Measurements from ENCODE around the gene ARMC12. TPM values are rescaled to one million over a fixed set of nuclear protein-coding genes. Genes with fewer than 3 reads are reported as not detected.
A peak's percentile ranks its signal among the peaks of the same experiment; 100 is the strongest.

Gene ARMC12
- total and polyA plus RNA-seq, 10 of the 15 experiments (the other 5 are each of a cell fraction or from before 2014, with no cell fraction given), result 0.10 to 1.6 (median 0.62) TPM

GRCh38 chr6:35719830-35720733 is 16.8 kb upstream of the ARMC12 start (continued):
- TF ChIP-seq RELB (IDR thresholded peaks at IDR 0.05; ENCODE audit: low read depth) (peak; percentile 97), RAD51 (IDR thresholded peaks at IDR 0.05) (no peak), RUNX3 (IDR thresholded peaks at IDR 0.05; ENCODE audit: low read length) (peak; percentile 60; the same call in 1 of the 2 replicates), HDAC2 (IDR thresholded peaks at IDR 0.05) (no peak), LARP7 (IDR thresholded peaks at IDR 0.05) (peak; percentile 79; the same call in 1 of the 2 replicates), SPI1 (IDR thresholded peaks at IDR 0.05; ENCODE audit: borderline replicate concordance, insufficient read depth, low read depth, low read length) (peak; percentile 99), EGR1 (IDR thresholded peaks at IDR 0.05; ENCODE audit: borderline replicate concordance in 1 of 2, low read depth in 2 of 2, low read length in 2 of 2) (0 out of 3 replicates have a peak, but pooled peaks of 1 of the 2 experiments have one; percentile 4), MTA3 (IDR thresholded peaks at IDR 0.05; ENCODE audit: borderline replicate concordance, low read length) (peak; percentile 25; the same call in 1 of the 2 replicates), SIN3A (IDR thresholded peaks at IDR 0.05; ENCODE audit: low read depth, low read length) (0 out of 2 replicates have a peak, but pooled peaks have one; percentile 21), ZNF24 (IDR thresholded peaks at IDR 0.05) (no peak), MYB (IDR thresholded peaks at IDR 0.05; ENCODE audit: borderline replicate concordance, low read depth, low read length) (0 out of 2 replicates have a peak, but pooled peaks have one; percentile 62), NBN (IDR thresholded peaks at IDR 0.05) (0 out of 2 replicates have a peak, but pooled peaks have one; percentile 76), JUNB (IDR thresholded peaks at IDR 0.05) (peak; percentile 19; the same call in 1 of the 2 replicates), SMC3 (IDR thresholded peaks at IDR 0.05; ENCODE audit: borderline replicate concordance, low read length) (0 out of 2 replicates have a peak, but pooled peaks have one; percentile 11), PML (IDR thresholded peaks at IDR 0.05; ENCODE audit: low read length) (peak; percentile 43; the same call in 1 of the 2 replicates), BACH1 (IDR thresholded peaks at IDR 0.05; ENCODE audit: borderline replicate concordance) (0 out of 2 replicates have a peak, but pooled peaks have one; percentile 27), PAX5 (IDR thresholded peaks at IDR 0.05; ENCODE audit: borderline replicate concordance, low read depth, low read length) (peak; percentile 59; the same call in 1 of the 2 replicates), SMARCA5 (IDR thresholded peaks at IDR 0.05) (0 out of 2 replicates have a peak, but pooled peaks have one; percentile 55), IRF4 (IDR thresholded peaks at IDR 0.05; ENCODE audit: low read depth, low read length) (peak; percentile 76; the same call in 1 of the 2 replicates), MLLT1 (IDR thresholded peaks at IDR 0.05) (no peak), FOXM1 (IDR thresholded peaks at IDR 0.05; ENCODE audit: low read depth, low read length) (peak; percentile 86), ETV6 (conservative IDR thresholded peaks at IDR 0.05 in 1 of 2, IDR thresholded peaks at IDR 0.05 in 1 of 2; ENCODE audit: borderline replicate concordance in 1 of 2, low read depth in 1 of 2) (peak in 1 of 2 experiments; percentile 48; a peak in 2 of 4 replicates), IKZF2 (IDR thresholded peaks at IDR 0.05) (peak; percentile 93; a peak in 3 of 4 replicates), GABPA (IDR thresholded peaks at IDR 0.05; ENCODE audit: low read depth) (no peak), ATF7 (IDR thresholded peaks at IDR 0.05; ENCODE audit: low read depth) (peak; percentile 44; the same call in 1 of the 2 replicates), MEF2A (IDR thresholded peaks at IDR 0.05; ENCODE audit: insufficient read depth, low read depth, low read length) (peak; percentile 88), MTA2 (IDR thresholded peaks at IDR 0.05; ENCODE audit: low read depth) (peak; percentile 72), TCF12 (IDR thresholded peaks at IDR 0.05; ENCODE audit: low read depth, low read length) (peak; percentile 82), NFXL1 (IDR thresholded peaks at IDR 0.05; ENCODE audit: borderline replicate concordance) (no peak), SP1 (IDR thresholded peaks at IDR 0.05; ENCODE audit: low read depth, low read length) (peak; percentile 64)

Data from GM12878 (cell line).